K562 (cell line): ENCODE measurements around the gene KNDC1. TPM values are rescaled to one million over a fixed set of nuclear protein-coding genes. Genes with fewer than 3 reads are reported as not detected.

Experiments used
- CCNT2 ChIP-seq: IDR thresholded peaks from 2 replicates; pipeline ENCODE4 v1.6.1; 2011; ENCODE audit warnings: borderline replicate concordance, low read depth, mild to moderate bottlenecking, moderate library complexity, mixed read lengths, low read length; ENCODE audit not compliant: insufficient read length; ENCODE audit errors: extremely low read depth
- E2F6 ChIP-seq, 2 experiments: IDR thresholded peaks; 2 replicates each; pipeline ENCODE4 v1.6.1; 2011; ENCODE audit warnings: borderline replicate concordance in 1 of 2, control low read depth in 1 of 2, low read depth in 1 of 2, low read length in 1 of 2, mild to moderate bottlenecking in 1 of 2, mixed read lengths in 1 of 2, moderate library complexity in 1 of 2; ENCODE audit not compliant: insufficient read depth in 1 of 2, insufficient read length in 1 of 2, poor library complexity in 1 of 2, severe bottlenecking in 1 of 2; ENCODE audit errors: extremely low read depth in 1 of 2
- GABPA ChIP-seq: fragments of 200-800 bp; sonication (Bioruptor generic); conservative IDR thresholded peaks from 2 replicates; pipeline ENCODE4 v1.6.1; 2016; ENCODE audit warnings: low read depth, missing genetic modification characterization, missing compliant biosample characterization
- HMGN3 ChIP-seq: IDR thresholded peaks from 2 replicates; pipeline ENCODE4 v1.6.1; 2011; ENCODE audit warnings: borderline replicate concordance, low read depth, mild to moderate bottlenecking, mixed read lengths, low read length; ENCODE audit not compliant: insufficient read length; ENCODE audit errors: extremely low read depth
- HNRNPUL1 ChIP-seq: fragments of 200-400 bp; formaldehyde crosslinking; IDR thresholded peaks from 2 replicates; pipeline ENCODE4 v1.6.1; 2017; ENCODE audit warnings: low read length
- MED1 ChIP-seq: sonication (generic); formaldehyde crosslinking; IDR thresholded peaks from 2 replicates; pipeline ENCODE4 v1.8.1; 2023; ENCODE audit warnings: missing genetic modification reagents, borderline replicate concordance
- MYC ChIP-seq, 2 experiments: fragments of 250-450 bp in 1 of 2; sonication (Bioruptor Pico) in 1 of 2; IDR thresholded peaks; 2 replicates each; pipeline versions ENCODE4 v1.5.1 to v1.6.1; 2012 to 2021; ENCODE audit warnings: low read depth in 2 of 2, borderline replicate concordance in 1 of 2, improper control_type of control experiment in 1 of 2, low read length in 1 of 2, mild to moderate bottlenecking in 1 of 2, moderate library complexity in 1 of 2
- PHF8 ChIP-seq: fragments of 200-600 bp; sonication (generic); IDR thresholded peaks from 2 replicates; pipeline ENCODE4 v1.6.1; 2012; ENCODE audit warnings: mixed run types, mild to moderate bottlenecking, inconsistent platforms, low read length, moderate library complexity, borderline replicate concordance
- POLR2G ChIP-seq: fragments of 200-400 bp; formaldehyde crosslinking; IDR thresholded peaks from 2 replicates; pipeline ENCODE4 v1.6.1; 2017; ENCODE audit warnings: low read depth, mild to moderate bottlenecking, antibody characterized with exemption, low read length, moderate library complexity
- RB1 ChIP-seq: fragments of 450-650 bp; IDR thresholded peaks from 2 replicates; pipeline ENCODE4 v1.6.1; 2017; ENCODE audit warnings: low read depth, mild to moderate bottlenecking
- RBM22 ChIP-seq: fragments of 200-400 bp; formaldehyde crosslinking; IDR thresholded peaks from 2 replicates; pipeline ENCODE4 v1.6.1; 2018; ENCODE audit warnings: low read length, low read depth; ENCODE audit not compliant: poor library complexity, severe bottlenecking
- SP2 ChIP-seq: IDR thresholded peaks from 2 replicates; pipeline ENCODE4 v1.6.1; 2011; ENCODE audit warnings: mild to moderate bottlenecking, low read depth, low read length, moderate library complexity; ENCODE audit not compliant: poor library complexity, severe bottlenecking; ENCODE audit errors: extremely low read depth
- TBP ChIP-seq: optimal IDR thresholded peaks from 2 replicates; pipeline ENCODE3; 2011; ENCODE audit warnings: low read depth, low read length, improper control_type of control experiment
- THRAP3 ChIP-seq: fragments of 450-650 bp; IDR thresholded peaks from 2 replicates; pipeline ENCODE4 v1.6.1; 2016; ENCODE audit warnings: mild to moderate bottlenecking, inconsistent platforms, borderline replicate concordance
- YY1 ChIP-seq, 3 experiments: IDR thresholded peaks; 2 replicates each; pipeline ENCODE4 v1.6.1; 2011; ENCODE audit warnings: low read length in 2 of 3, mild to moderate bottlenecking in 2 of 3, moderate library complexity in 2 of 3, borderline replicate concordance in 1 of 3, control low read depth in 1 of 3, low read depth in 1 of 3; ENCODE audit not compliant: insufficient read depth in 3 of 3, insufficient replicate concordance in 2 of 3, control insufficient read depth in 1 of 3, insufficient read length in 1 of 3; ENCODE audit errors: extremely low read depth in 1 of 3
- ZNF740 ChIP-seq, 3 experiments: fragments of 200-800 bp in 1 of 3; sonication (Bioruptor generic) in 1 of 3; sonication (generic) in 1 of 3; formaldehyde crosslinking in 1 of 3; IDR thresholded peaks; 2 replicates each; pipeline versions ENCODE4 v1.6.1 to v1.8.0; 2016 to 2022; ENCODE audit warnings: mild to moderate bottlenecking in 2 of 3, missing compliant biosample characterization in 2 of 3, missing genetic modification characterization in 2 of 3, missing genetic modification reagents in 1 of 3
- polyA plus RNA-seq, 8 experiments: library from polyadenylated mRNA; depleted of rRNA in 4 of 8; stranded (reverse) in 5 of 8; unstranded in 3 of 8; fragments of >200 nt; fragmentation: Nextera tagmentation in 2 of 8; fragmentation: Illumina TruSeq in 1 of 8; extraction: Ambion mirVana in 2 of 8; extraction: Trizol in 1 of 8; gene quantifications; 2 replicates each; pipeline versions ENCODE4 v1.2.1 to v1.2.3, GENCODE V29; 2011 to 2014; ENCODE audit warnings: inconsistent platforms in 1 of 8, missing spikeins in 1 of 8
- total RNA-seq, 7 experiments: library from RNA; depleted of rRNA in 6 of 7; stranded (reverse); fragments of >200 nt in 6 of 7; fragmentation: Illumina TruSeq in 2 of 7; extraction: Trizol in 2 of 7; gene quantifications; 2 replicates each; pipeline versions ENCODE4 v1.2.1 to v1.2.3, GENCODE V29; 2011 to 2021; ENCODE audit warnings: low replicate concordance in 1 of 7
- TF ChIP-seq, protein P1 (sequence below): sonication (generic); formaldehyde crosslinking; IDR thresholded peaks from 2 replicates; pipeline ENCODE4 v1.8.0; 2023; ENCODE audit warnings: mild to moderate bottlenecking, missing genetic modification reagents

Gene KNDC1
- total and polyA plus RNA-seq, 9 of the 15 experiments (the other 6 are each of a cell fraction or from before 2014, with no cell fraction given), result 0.07 to 0.26 (median 0.11) TPM; not detected in 6

GRCh38 chr10:133261726-133262325 lies 101.8 kb downstream of the KNDC1 start (continued):
- peak; percentile 15 for TF ChIP-seq CCNT2
- TF ChIP-seq POLR2G, result peak; percentile 76
- peak; percentile 59 for TF ChIP-seq MYC (IDR thresholded peaks at IDR 0.05; ENCODE audit: low read depth, low read length)
- no peak for TF ChIP-seq MYC (CRISPR knock-in tag; IDR thresholded peaks at IDR 0.05; ENCODE audit: borderline replicate concordance, low read depth)
- peak; percentile 37 for TF ChIP-seq RBM22
- TF ChIP-seq HMGN3, result peak; percentile 7
- TF ChIP-seq SP2, result no peak
- TF ChIP-seq, protein P1, sequence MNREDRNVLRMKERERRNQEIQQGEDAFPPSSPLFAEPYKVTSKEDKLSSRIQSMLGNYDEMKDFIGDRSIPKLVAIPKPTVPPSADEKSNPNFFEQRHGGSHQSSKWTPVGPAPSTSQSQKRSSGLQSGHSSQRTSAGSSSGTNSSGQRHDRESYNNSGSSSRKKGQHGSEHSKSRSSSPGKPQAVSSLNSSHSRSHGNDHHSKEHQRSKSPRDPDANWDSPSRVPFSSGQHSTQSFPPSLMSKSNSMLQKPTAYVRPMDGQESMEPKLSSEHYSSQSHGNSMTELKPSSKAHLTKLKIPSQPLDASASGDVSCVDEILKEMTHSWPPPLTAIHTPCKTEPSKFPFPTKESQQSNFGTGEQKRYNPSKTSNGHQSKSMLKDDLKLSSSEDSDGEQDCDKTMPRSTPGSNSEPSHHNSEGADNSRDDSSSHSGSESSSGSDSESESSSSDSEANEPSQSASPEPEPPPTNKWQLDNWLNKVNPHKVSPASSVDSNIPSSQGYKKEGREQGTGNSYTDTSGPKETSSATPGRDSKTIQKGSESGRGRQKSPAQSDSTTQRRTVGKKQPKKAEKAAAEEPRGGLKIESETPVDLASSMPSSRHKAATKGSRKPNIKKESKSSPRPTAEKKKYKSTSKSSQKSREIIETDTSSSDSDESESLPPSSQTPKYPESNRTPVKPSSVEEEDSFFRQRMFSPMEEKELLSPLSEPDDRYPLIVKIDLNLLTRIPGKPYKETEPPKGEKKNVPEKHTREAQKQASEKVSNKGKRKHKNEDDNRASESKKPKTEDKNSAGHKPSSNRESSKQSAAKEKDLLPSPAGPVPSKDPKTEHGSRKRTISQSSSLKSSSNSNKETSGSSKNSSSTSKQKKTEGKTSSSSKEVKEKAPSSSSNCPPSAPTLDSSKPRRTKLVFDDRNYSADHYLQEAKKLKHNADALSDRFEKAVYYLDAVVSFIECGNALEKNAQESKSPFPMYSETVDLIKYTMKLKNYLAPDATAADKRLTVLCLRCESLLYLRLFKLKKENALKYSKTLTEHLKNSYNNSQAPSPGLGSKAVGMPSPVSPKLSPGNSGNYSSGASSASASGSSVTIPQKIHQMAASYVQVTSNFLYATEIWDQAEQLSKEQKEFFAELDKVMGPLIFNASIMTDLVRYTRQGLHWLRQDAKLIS (CRISPR knock-in tag), result no peak
- peak in 1 of 2 experiments; percentile 62 for TF ChIP-seq E2F6 (IDR thresholded peaks at IDR 0.05; ENCODE audit: borderline replicate concordance in 1 of 2, extremely low read depth in 1 of 2, insufficient read depth in 1 of 2, insufficient read length in 1 of 2, low read depth in 1 of 2, low read length in 1 of 2, poor library complexity in 1 of 2, severe bottlenecking in 1 of 2)
- TF ChIP-seq ZNF740 (CRISPR knock-in tag; IDR thresholded peaks at IDR 0.05), result peak; percentile 69
- peak in 1 of 2 experiments; percentile 79; a peak in 2 of 4 replicates for TF ChIP-seq ZNF740 (tag; IDR thresholded peaks at IDR 0.05)
- TF ChIP-seq PHF8, result peak; percentile 64; the same call in 1 of the 2 replicates
- peak; percentile 38; the same call in 1 of the 2 replicates for TF ChIP-seq RB1
- no peak for TF ChIP-seq TBP
- peak in 2 of 3 experiments; percentile 44 to 62 for TF ChIP-seq YY1 (IDR thresholded peaks at IDR 0.05; ENCODE audit: borderline replicate concordance in 1 of 3, control insufficient read depth in 1 of 3, extremely low read depth in 1 of 3, insufficient read depth in 3 of 3, insufficient read length in 1 of 3, insufficient replicate concordance in 2 of 3, low read depth in 1 of 3, low read length in 2 of 3)
- TF ChIP-seq GABPA (tag), result peak; percentile 85
- TF ChIP-seq THRAP3, result no peak
- no peak for TF ChIP-seq MED1
- TF ChIP-seq HNRNPUL1, result no peak
